ENCODE measurements around the gene CIB1.

The CIB1 gene

DNA sequence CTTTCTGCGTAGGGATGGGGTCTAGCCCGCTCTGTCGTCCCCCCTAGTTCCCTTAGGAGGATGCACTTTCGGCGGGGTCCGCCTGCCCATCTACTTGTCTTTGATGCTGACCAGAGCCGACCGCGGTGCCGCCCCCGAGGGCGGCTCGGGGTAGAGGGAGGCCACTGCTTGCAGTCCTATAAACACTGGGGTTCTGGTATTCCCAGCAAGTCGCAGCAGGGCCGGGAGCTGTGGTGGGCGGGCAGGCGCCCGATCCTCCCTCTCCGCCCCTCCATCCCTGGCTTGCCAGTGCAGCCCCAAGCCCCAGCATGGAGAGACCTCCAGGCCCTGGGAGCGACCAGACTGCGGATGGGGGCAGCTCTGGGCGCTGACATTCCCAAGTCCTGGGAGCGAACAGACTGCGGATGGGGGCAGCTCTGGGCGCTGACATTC lies 31.8 kb downstream of the CIB1 start:
- TF ChIP-seq, protein P1, sequence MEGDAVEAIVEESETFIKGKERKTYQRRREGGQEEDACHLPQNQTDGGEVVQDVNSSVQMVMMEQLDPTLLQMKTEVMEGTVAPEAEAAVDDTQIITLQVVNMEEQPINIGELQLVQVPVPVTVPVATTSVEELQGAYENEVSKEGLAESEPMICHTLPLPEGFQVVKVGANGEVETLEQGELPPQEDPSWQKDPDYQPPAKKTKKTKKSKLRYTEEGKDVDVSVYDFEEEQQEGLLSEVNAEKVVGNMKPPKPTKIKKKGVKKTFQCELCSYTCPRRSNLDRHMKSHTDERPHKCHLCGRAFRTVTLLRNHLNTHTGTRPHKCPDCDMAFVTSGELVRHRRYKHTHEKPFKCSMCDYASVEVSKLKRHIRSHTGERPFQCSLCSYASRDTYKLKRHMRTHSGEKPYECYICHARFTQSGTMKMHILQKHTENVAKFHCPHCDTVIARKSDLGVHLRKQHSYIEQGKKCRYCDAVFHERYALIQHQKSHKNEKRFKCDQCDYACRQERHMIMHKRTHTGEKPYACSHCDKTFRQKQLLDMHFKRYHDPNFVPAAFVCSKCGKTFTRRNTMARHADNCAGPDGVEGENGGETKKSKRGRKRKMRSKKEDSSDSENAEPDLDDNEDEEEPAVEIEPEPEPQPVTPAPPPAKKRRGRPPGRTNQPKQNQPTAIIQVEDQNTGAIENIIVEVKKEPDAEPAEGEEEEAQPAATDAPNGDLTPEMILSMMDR (IDR thresholded peaks at IDR 0.05) = no peak

DNA sequence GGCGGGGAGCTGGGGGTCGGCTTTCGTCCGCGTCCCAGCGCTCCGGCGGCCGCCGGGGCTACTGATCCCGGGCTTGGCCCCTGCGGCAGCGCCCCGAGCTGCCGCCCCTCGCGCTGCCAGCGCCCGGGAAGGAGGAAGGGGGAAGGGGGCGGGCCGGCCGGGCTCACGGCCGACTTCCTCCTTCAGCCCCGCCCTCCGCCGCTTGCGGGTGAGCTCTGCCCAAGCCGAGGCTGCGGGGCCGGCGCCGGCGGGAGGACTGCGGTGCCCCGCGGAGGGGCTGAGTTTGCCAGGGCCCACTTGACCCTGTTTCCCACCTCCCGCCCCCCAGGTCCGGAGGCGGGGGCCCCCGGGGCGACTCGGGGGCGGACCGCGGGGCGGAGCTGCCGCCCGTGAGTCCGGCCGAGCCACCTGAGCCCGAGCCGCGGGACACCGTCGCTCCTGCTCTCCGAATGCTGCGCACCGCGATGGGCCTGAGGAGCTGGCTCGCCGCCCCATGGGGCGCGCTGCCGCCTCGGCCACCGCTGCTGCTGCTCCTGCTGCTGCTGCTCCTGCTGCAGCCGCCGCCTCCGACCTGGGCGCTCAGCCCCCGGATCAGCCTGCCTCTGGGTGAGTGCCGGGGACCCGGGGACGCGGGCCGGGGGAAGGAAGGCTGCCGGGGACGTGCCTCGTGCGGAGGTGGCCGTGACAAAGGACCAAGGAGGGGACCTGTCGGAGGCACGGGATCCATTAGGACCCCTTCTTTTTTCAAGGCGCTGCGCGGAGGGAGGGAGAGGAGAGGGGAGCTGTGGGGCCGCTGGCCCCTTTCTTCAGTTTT lies 32.4 kb downstream of the CIB1 start, which contains the start of gene SEMA4B:
SEMA4B (plus strand) TSS at position 201 of the 814 bp plus-strand sequence; CDS start at position 450, 249 bp downstream.
- TF ChIP-seq, protein P1 (IDR thresholded peaks at IDR 0.05) = no peak

DNA sequence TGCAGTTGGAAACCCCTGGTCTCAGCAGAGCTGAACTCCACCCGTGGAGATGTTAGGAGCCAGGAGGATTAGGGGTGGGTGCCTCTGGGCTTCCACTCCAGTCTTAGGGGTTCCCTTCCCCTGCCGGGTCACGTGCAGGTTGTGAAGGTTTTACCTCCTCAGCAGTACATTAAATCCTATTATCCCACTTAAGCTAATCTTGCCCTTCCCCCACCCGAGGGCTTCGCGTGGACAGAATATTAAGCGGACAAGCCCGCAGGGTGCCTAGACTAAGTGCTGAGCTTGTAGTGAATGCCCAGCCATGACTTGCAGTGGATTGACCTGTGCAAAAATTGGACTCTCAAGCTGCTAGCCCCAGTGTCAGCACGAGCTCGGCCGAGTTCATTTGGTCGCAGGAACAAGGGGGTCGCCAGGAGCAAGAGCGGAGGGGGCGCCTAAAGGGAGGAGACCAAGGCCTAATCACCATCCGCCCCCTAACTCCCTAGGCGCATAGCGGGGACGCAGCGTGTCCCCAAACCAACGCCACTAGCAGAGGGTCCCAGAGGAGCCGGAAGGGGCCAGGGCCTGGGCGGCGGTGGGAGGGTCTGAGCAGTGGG lies 33.1 kb downstream of the CIB1 start:
- TF ChIP-seq, protein P1 (IDR thresholded peaks at IDR 0.05) = no peak

DNA sequence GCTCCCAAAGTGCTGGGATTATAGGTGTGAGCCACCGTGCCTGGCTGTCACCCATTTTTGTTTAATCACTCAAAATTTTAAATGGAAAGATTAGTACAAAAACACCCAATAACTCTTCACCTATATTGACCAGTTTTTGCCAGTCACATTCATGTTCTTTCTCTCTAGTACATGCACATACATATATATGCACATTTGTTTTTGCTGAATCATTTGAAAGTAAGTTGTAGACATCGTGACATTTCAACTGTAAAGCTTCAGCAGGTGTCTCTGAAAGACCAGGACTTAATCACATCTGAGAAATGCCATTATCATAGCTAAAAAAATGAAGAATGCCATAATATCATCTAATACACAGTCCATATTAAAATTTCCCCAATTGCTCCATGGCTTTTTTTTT lies 39.1 kb downstream of the CIB1 start:
- TF ChIP-seq, protein P1 (IDR thresholded peaks at IDR 0.05) = no peak

DNA sequence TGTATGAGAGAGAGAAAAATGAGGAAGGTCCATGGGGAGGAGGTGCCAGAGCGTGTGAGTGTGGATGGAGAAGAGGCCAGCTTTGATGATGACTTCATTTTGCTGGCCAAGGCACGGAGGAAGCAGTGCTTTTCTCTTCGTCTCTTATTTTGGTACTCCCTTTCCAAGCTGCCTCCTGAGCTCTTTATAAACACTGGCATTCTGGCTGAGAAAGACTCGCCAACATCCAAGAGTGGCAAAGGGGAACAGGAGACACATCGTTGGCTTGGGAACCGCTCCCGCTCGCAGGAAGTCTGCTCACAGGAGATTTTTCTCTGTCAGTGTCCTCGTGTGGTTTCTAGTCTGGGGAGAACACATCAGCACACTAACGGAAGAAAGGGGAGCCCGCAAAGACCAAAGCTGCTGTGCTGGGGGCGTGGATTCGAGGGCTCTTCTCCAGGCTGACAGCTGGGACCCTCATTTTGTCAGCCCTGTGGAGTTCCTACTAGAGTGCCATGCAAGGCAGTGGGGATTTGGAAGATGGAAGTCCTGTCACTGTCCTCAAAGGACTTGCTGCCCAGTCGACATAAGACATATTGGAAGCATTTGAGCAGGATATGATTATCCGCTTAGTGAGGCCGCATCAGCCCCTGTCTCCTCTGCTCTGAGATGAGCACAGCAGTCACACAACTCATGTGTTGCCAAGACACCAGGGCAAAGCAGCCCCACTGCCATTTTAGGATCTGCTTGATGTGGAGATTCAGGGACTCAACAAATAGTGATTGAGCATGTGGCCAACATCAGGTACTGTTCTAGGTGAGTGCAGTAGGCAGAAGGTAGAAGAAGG lies 40.6 kb downstream of the CIB1 start:
- TF ChIP-seq, protein P1 (IDR thresholded peaks at IDR 0.05) = no peak

DNA sequence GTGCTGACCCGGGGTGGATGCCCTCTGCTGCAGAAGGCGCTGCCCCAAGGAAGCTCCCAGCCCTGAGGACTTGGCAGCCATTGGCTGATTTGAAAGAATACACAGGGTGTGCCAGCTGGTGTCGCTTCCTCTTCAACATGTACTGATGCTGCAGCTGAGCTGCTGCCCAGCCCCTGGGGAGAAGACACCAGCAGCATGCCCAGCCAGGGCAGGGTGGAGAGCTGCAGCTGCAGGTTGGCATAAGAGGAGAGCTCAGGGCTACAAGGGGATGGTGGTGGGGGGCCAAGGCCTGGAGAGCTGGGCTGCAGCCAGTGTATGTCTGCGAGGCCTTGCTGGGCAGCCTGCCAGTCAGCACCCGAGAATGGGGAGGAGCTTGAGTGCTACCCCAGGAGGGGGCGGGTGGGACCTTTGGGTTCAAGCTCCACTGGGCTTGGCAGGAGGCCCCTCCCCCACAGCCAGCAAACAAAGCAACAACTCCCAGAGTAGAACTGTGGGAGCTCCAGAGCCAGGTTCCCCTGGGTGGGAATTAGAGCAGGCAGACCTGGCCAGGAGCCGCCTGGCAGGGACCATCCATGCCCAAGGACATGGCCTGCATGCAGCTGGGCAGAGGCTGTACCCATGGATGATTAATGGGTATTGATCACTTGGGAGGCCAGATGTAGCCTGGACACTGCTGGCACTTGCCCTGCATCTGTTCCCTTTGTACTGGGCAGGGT lies 41.8 kb downstream of the CIB1 start:
- TF ChIP-seq, protein P1 (IDR thresholded peaks at IDR 0.05) = no peak

DNA sequence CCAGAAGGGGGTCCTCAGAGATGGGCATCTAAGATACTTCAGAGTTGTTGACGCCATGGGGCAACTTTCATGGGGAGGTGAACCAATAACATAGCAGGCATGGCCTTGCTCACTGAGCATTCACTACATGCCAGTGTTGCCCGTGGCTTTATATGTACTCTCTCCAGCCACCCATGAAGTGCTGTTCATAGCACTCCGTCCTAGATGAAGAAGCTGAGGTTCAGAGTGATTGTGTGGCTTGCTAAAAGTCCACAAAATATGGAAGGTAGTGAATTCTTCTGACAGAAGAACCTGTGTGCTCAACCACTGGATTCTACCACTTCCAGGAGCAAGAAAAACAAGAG lies 42.4 kb downstream of the CIB1 start:
- TF ChIP-seq, protein P1 (IDR thresholded peaks at IDR 0.05) = no peak

Data from LNCAP (cell line).